HG03442 (cell line): ENCODE data around the gene GPSM3.
"Not testable (repeated sequence)": the region's sequence is repeated elsewhere in the genome, so short reads cannot be mapped to it uniquely, and the experiment has no call there.

Experiments used
- ATAC-seq: cut with Tn5 transposase; IDR thresholded peaks from one replicate; pipeline ENCODE4 v1.9.1; 2021; ENCODE audit warnings: mild to moderate bottlenecking, moderate library complexity; ENCODE audit not compliant: unreplicated experiment

GPSM3 gene

GRCh38 chr6:32188381-32189068, 3.9 kb downstream of the GPSM3 start:
- no peak for ATAC-seq

- ATAC-seq, result not testable (repeated sequence)
Measured at GRCh38 chr6:32187725-32188380, 4.6 kb downstream of the GPSM3 start.

GRCh38 chr6:32187009-32187709, 5.3 kb downstream of the GPSM3 start:
- ATAC-seq, result no peak

GRCh38 chr6:32186151-32186840, 6.1 kb downstream of the GPSM3 start:
- not testable (repeated sequence) for ATAC-seq

- peak; percentile 30 for ATAC-seq
Measured at GRCh38 chr6:32185681-32186131, 6.7 kb downstream of the GPSM3 start.

GRCh38 chr6:32184084-32184640, 8.3 kb downstream of the GPSM3 start, which contains the start of gene AGER:
Gene AGER, minus strand, starts transcription at chr6:32184253. Its CDS starts 31 bp downstream, at chr6:32184222.
- ATAC-seq, result no peak

GRCh38 chr6:32183483-32184083, 8.9 kb downstream of the GPSM3 start:
- no peak for ATAC-seq

GRCh38 chr6:32183030-32183429, 9.4 kb downstream of the GPSM3 start:
- ATAC-seq, result no peak

GRCh38 chr6:32182555-32182981, 9.9 kb downstream of the GPSM3 start:
- ATAC-seq, result no peak

- no peak for ATAC-seq
Measured at GRCh38 chr6:32181915-32182529, 10.4 kb downstream of the GPSM3 start.

GRCh38 chr6:32181148-32181702, 11.2 kb downstream of the GPSM3 start:
- ATAC-seq, result no peak

GRCh38 chr6:32179766-32180405, 12.6 kb downstream of the GPSM3 start:
- no peak for ATAC-seq

- ATAC-seq, result no peak
Measured at GRCh38 chr6:32178547-32179440, 13.6 kb downstream of the GPSM3 start.

- peak; percentile 79 for ATAC-seq
Measured at GRCh38 chr6:32177788-32178546, 14.5 kb downstream of the GPSM3 start, which contains the start of gene RNF5. Gene RNF5, plus strand, starts transcription at chr6:32178405. Its CDS starts 107 bp downstream, at chr6:32178512.

GRCh38 chr6:32177183-32177787, 15.2 kb downstream of the GPSM3 start:
- ATAC-seq, result peak; percentile 0

- ATAC-seq, result no peak
Measured at GRCh38 chr6:32176476-32177182, 15.8 kb downstream of the GPSM3 start.
